RWPE2 (cell line): ENCODE data around the gene FPR1.
A peak's percentile ranks its signal among the peaks of the same experiment; 100 is the strongest.

Experiments used
- ATAC-seq: fragments of 200-7000 bp; cut with Tn5 transposase; 3 replicates; pipeline ENCODE4 v1.9.1; 2021; ENCODE audit warnings: low read depth
- DNase-seq: peaks from one replicate; pipeline ENCODE4 v3.0.0-alpha.2; 2020; ENCODE audit warnings: low spot score
- H3K27ac ChIP-seq: fragments of 450-650 bp; 2 replicates; pipeline ENCODE4 v1.5.1; 2017; ENCODE audit warnings: mild to moderate bottlenecking; ENCODE audit not compliant: poor library complexity, severe bottlenecking
- H3K27me3 ChIP-seq: fragments of 250-450 bp; sonication (Bioruptor Pico); 2 replicates; pipeline ENCODE4 v1.5.1; 2021; ENCODE audit warnings: mild to moderate bottlenecking, moderate library complexity; ENCODE audit not compliant: insufficient read depth, poor library complexity, severe bottlenecking
- H3K36me3 ChIP-seq: fragments of 250-450 bp; sonication (Bioruptor Pico); 2 replicates; pipeline ENCODE4 v1.5.1; 2020; ENCODE audit warnings: low read depth, mild to moderate bottlenecking, moderate library complexity
- H3K4me1 ChIP-seq: fragments of 250-450 bp; sonication (Bioruptor Pico); 2 replicates; pipeline ENCODE4 v1.5.1; 2021; ENCODE audit warnings: mild to moderate bottlenecking, moderate library complexity; ENCODE audit not compliant: insufficient read depth, poor library complexity, severe bottlenecking
- H3K4me3 ChIP-seq: fragments of 250-450 bp; sonication (Bioruptor Pico); 2 replicates; pipeline ENCODE4 v1.5.1; 2021; ENCODE audit warnings: mild to moderate bottlenecking, moderate library complexity; ENCODE audit not compliant: severe bottlenecking
- H3K9me3 ChIP-seq: fragments of 250-450 bp; sonication (Bioruptor Pico); 2 replicates; pipeline ENCODE4 v1.5.1; 2021; ENCODE audit warnings: mild to moderate bottlenecking, moderate library complexity; ENCODE audit not compliant: severe bottlenecking
- TF ChIP-seq, protein P1 (sequence below): fragments of 450-650 bp; IDR thresholded peaks from one replicate; pipeline ENCODE4 v1.5.1; 2017; ENCODE audit warnings: mild to moderate bottlenecking, moderate library complexity; ENCODE audit not compliant: poor library complexity, severe bottlenecking

The FPR1 gene

GRCh38 chr19:51706296-51706695, 45.4 kb downstream of the FPR1 start:
- Histone ChIP-seq H3K36me3 (peaks cover 23% of the 10 kb centered on the region), H3K27ac (no peak overlapping the region), H3K27me3 (no peaks in the 10 kb centered on the region), H3K4me1 (peaks cover 4% of the 10 kb centered on the region), H3K4me3 (no peak overlapping the region), H3K9me3 (no peaks in the 10 kb centered on the region)
- DNase-seq (no peak), ATAC-seq (no peak)
- TF ChIP-seq, protein P1, sequence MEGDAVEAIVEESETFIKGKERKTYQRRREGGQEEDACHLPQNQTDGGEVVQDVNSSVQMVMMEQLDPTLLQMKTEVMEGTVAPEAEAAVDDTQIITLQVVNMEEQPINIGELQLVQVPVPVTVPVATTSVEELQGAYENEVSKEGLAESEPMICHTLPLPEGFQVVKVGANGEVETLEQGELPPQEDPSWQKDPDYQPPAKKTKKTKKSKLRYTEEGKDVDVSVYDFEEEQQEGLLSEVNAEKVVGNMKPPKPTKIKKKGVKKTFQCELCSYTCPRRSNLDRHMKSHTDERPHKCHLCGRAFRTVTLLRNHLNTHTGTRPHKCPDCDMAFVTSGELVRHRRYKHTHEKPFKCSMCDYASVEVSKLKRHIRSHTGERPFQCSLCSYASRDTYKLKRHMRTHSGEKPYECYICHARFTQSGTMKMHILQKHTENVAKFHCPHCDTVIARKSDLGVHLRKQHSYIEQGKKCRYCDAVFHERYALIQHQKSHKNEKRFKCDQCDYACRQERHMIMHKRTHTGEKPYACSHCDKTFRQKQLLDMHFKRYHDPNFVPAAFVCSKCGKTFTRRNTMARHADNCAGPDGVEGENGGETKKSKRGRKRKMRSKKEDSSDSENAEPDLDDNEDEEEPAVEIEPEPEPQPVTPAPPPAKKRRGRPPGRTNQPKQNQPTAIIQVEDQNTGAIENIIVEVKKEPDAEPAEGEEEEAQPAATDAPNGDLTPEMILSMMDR = no peak

GRCh38 chr19:51704626-51705025, 47.1 kb downstream of the FPR1 start:
- peak overlapping the region; percentile 45 for H3K4me3 ChIP-seq
- H3K27ac ChIP-seq = peak overlapping the region; percentile 37
- no peaks in the 10 kb centered on the region for H3K9me3 ChIP-seq
- TF ChIP-seq, protein P1 = no peak
- ATAC-seq = no peak
- H3K4me1 ChIP-seq = peaks cover 4% of the 10 kb centered on the region
- peaks cover 30% of the 10 kb centered on the region for H3K36me3 ChIP-seq
- H3K27me3 ChIP-seq = no peaks in the 10 kb centered on the region
- no peak for DNase-seq

GRCh38 chr19:51703575-51704515, 47.8 kb downstream of the FPR1 start:
- peaks cover 36% of the 10 kb centered on the region for H3K36me3 ChIP-seq
- H3K4me3 ChIP-seq = peak overlapping the region; percentile 45
- TF ChIP-seq, protein P1 = peak; percentile 55
- DNase-seq (peak; percentile 93), ATAC-seq (peak; percentile 66)
- peak overlapping the region; percentile 37 for H3K27ac ChIP-seq
- H3K9me3 ChIP-seq = no peaks in the 10 kb centered on the region
- peaks cover 4% of the 10 kb centered on the region for H3K4me1 ChIP-seq
- H3K27me3 ChIP-seq = no peaks in the 10 kb centered on the region

- Histone ChIP-seq H3K36me3 (peaks cover 44% of the 10 kb centered on the region), H3K27ac (peak overlapping the region; percentile 37), H3K9me3 (no peaks in the 10 kb centered on the region), H3K27me3 (no peaks in the 10 kb centered on the region), H3K4me3 (peak overlapping the region; percentile 45), H3K4me1 (peaks cover 4% of the 10 kb centered on the region)
- no peak for DNase-seq
- TF ChIP-seq, protein P1 = no peak
- ATAC-seq = peak; percentile 52
These were observed 48.7 kb downstream of the FPR1 start for GRCh38 chr19:51702825-51703574.
